Measurements from ENCODE around the gene POLR3A. TPM values are rescaled to one million over a fixed set of nuclear protein-coding genes. Genes with fewer than 3 reads are reported as not detected.

The POLR3A gene
- polyA plus RNA-seq, 1 donor (not counting 4 experiments of a cell fraction or from before 2014, with no cell fraction given) = 15.5 TPM

- Histone ChIP-seq H3K9me3 (ENCODE audit: control insufficient read depth, low read depth, low read length) (no peaks in the 10 kb centered on the region), H4K20me1 (ENCODE audit: control insufficient read depth, extremely low read depth, insufficient read depth, low read length) (no peaks in the 10 kb centered on the region), H3K27ac (ENCODE audit: control insufficient read depth, insufficient read depth, low read length) (no peak overlapping the region), H3K4me2 (ENCODE audit: control insufficient read depth, extremely low read depth, insufficient read depth, low read depth, low read length) (no peak overlapping the region), H3K27me3 (ENCODE audit: control insufficient read depth, extremely low read depth, insufficient read depth, low read length) (no peaks in the 10 kb centered on the region), H2AFZ (ENCODE audit: control insufficient read depth, low read length) (no peak overlapping the region), H3K36me3 (ENCODE audit: control insufficient read depth in 2 of 2, extremely low read depth in 1 of 2, insufficient read depth in 2 of 2, low read length in 2 of 2) (peaks cover 26 to 33% of the 10 kb centered on the region in 2 experiments), H3K9ac (ENCODE audit: control insufficient read depth, extremely low read depth, insufficient read depth, low read length) (no peak overlapping the region), H3K4me3 (ENCODE audit: control insufficient read depth in 2 of 3, extremely low read depth in 1 of 3, insufficient read depth in 2 of 3, low read depth in 1 of 3, low read length in 3 of 3) (no peak overlapping the region), H3K4me1 (ENCODE audit: control insufficient read depth, extremely low read depth, insufficient read depth, low read length) (no peaks in the 10 kb centered on the region), H3K79me2 (ENCODE audit: control insufficient read depth, insufficient read depth, low read length) (no peaks in the 10 kb centered on the region), H3K9me1 (ENCODE audit: control insufficient read depth, extremely low read depth, insufficient read depth, low read length) (no peaks in the 10 kb centered on the region)
- no peak for FAIRE-seq
- dilution Hi-C loops (cut with MboI; ENCODE audit: extremely low pct_ligation_motif_present, low sequenced_read_pairs) = no loop called here
- no peak for DNase-seq (ENCODE audit: low read depth, low spot score)
- no peak for TF ChIP-seq CTCF (optimal IDR thresholded peaks at IDR 0.05 in 1 of 3, IDR thresholded peaks at IDR 0.05 in 1 of 3, conservative IDR thresholded peaks at IDR 0.05 in 1 of 3; ENCODE audit: extremely low read depth in 1 of 3, insufficient read depth in 2 of 3, low read length in 3 of 3)
- TF ChIP-seq EZH2 (IDR thresholded peaks at IDR 0.05; ENCODE audit: low read length) = no peak
Measured at GRCh38 chr10:78015546-78015945, 13.8 kb downstream of the POLR3A start.

GRCh38 chr10:78013564-78013963 is 15.8 kb downstream of the POLR3A start:
- H3K4me1 ChIP-seq (ENCODE audit: control insufficient read depth, extremely low read depth, insufficient read depth, low read length) = no peaks in the 10 kb centered on the region
- no peak overlapping the region for H3K27ac ChIP-seq (ENCODE audit: control insufficient read depth, insufficient read depth, low read length)
- H3K36me3 ChIP-seq (ENCODE audit: control insufficient read depth in 2 of 2, extremely low read depth in 1 of 2, insufficient read depth in 2 of 2, low read length in 2 of 2) = peaks cover 33% of the 10 kb centered on the region in 2 experiments
- TF ChIP-seq CTCF (optimal IDR thresholded peaks at IDR 0.05 in 1 of 3, IDR thresholded peaks at IDR 0.05 in 1 of 3, conservative IDR thresholded peaks at IDR 0.05 in 1 of 3; ENCODE audit: extremely low read depth in 1 of 3, insufficient read depth in 2 of 3, low read length in 3 of 3) (no peak), EZH2 (IDR thresholded peaks at IDR 0.05; ENCODE audit: low read length) (no peak)
- no peak for FAIRE-seq
- no peak for DNase-seq (ENCODE audit: low read depth, low spot score)
- H3K4me2 ChIP-seq (ENCODE audit: control insufficient read depth, extremely low read depth, insufficient read depth, low read depth, low read length) = no peak overlapping the region
- H3K9ac ChIP-seq (ENCODE audit: control insufficient read depth, extremely low read depth, insufficient read depth, low read length) = no peak overlapping the region
- no peak overlapping the region for H2AFZ ChIP-seq (ENCODE audit: control insufficient read depth, low read length)
- H3K79me2 ChIP-seq (ENCODE audit: control insufficient read depth, insufficient read depth, low read length) = no peaks in the 10 kb centered on the region
- H3K9me1 ChIP-seq (ENCODE audit: control insufficient read depth, extremely low read depth, insufficient read depth, low read length) = no peaks in the 10 kb centered on the region
- no peak overlapping the region for H3K4me3 ChIP-seq (ENCODE audit: control insufficient read depth in 2 of 3, extremely low read depth in 1 of 3, insufficient read depth in 2 of 3, low read depth in 1 of 3, low read length in 3 of 3)
- dilution Hi-C loops (cut with MboI; ENCODE audit: extremely low pct_ligation_motif_present, low sequenced_read_pairs) = no loop called here
- no peaks in the 10 kb centered on the region for H4K20me1 ChIP-seq (ENCODE audit: control insufficient read depth, extremely low read depth, insufficient read depth, low read length)
- H3K9me3 ChIP-seq (ENCODE audit: control insufficient read depth, low read depth, low read length) = no peaks in the 10 kb centered on the region
- no peaks in the 10 kb centered on the region for H3K27me3 ChIP-seq (ENCODE audit: control insufficient read depth, extremely low read depth, insufficient read depth, low read length)

Measured in keratinocyte (primary cell).